Amniotic stem cell (primary cell): ENCODE data around the gene PNRC2.
"Not testable (repeated sequence)": the region's sequence is repeated elsewhere in the genome, so short reads cannot be mapped to it uniquely, and the experiment has no call there.

Experiments
- DNase-seq: peaks from one replicate; lab custom pipeline; 2025; lab: John Stamatoyannopoulos, UW

PNRC2 gene

DNA sequence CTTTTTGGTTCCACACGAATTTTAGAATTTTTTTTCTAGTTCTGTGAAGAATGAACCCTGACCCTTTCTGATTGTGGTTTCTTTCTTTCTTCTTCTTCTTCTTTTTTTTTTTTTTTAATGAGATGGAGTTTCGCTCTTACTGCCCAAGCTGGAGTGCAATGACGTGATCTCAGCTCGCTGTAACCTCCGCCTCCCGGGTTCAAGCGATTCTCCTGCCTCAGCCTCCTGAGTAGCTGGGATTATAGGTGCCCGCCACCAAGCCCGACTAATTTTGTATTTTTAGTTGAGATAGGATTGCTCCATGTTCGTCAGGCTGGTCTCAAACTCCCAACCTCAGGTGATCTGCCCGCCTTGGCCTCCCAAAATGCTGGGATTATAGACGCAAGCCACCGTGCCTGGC lies 32.4 kb downstream of the PNRC2 start:
- DNase-seq: not testable (repeated sequence)

- no peak for DNase-seq
Observed at GRCh38 chr1:23995431-23995837, 35.8 kb downstream of the PNRC2 start.

DNA sequence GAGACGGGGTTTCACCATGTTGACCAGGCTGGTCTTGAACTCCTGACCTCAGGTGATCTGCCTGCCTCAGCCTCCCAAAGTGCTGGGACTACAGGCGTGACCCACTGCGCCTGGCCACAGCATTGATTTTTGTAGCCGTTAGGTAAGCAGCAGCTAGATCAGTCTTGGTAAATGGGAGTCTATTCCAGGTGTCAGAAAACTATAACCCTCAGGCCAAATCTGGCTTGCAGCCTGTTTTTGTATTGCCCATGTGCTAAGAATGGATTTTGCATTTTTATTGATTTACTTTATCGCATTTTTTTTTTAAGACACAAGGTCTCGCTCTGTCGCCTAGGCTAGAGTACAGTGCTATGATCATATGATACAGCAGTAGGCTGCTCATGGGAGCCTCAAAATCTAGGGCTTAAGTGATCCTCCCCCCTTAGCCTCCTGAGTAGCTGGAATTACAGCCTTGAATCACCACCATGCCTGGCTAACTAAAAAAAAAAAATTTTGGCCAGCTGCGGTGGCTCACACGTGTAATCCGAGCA lies 37.1 kb downstream of the PNRC2 start:
- DNase-seq: no peak

GRCh38 chr1:23997812-23998211 lies 38.2 kb downstream of the PNRC2 start:
- no peak for DNase-seq

DNA sequence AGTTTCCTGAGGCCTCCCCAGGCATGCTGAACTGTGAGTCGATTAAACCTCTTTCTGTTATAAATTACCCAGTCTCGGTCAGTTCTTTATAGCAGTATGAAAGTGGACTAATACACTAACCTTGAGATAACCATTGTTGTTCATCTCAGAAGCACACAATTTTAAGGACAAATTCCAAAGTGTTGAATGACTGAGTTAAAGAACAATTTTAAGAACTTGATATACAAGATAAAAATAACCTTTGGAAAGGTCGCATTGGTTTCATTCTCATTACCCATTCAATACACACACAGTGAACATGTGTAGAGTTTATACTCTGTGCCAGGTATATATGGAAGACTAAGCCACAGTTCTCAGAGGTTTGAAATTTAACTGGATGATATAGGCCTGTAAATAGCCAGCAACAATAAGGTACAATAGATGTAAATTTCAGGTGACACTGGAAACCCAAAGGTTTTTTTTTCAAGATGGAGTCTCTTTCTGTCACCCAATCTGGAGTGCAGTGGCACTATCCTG lies 39.6 kb downstream of the PNRC2 start:
- DNase-seq: no peak

DNA sequence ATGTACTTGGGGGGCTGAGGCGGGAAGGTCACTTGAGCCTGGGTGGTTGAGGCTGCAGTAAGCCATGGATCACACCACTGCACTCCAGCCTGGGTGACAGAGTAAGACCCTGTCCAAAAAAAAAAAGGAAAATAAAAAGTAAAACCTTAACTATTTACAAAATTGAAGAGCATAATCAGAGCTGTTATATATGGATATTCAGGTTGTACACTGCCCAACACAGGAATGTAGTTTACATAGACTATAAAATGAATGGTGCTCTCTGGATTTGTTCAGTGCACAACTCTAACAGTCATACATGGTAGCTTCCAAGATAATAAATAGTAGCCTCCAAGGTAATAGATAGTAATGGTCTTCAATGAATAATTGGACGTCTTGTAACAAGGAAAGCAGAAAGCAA lies 43.1 kb downstream of the PNRC2 start:
- no peak for DNase-seq

- DNase-seq: no peak
Observed at GRCh38 chr1:24003331-24003972, 43.8 kb downstream of the PNRC2 start.

DNA sequence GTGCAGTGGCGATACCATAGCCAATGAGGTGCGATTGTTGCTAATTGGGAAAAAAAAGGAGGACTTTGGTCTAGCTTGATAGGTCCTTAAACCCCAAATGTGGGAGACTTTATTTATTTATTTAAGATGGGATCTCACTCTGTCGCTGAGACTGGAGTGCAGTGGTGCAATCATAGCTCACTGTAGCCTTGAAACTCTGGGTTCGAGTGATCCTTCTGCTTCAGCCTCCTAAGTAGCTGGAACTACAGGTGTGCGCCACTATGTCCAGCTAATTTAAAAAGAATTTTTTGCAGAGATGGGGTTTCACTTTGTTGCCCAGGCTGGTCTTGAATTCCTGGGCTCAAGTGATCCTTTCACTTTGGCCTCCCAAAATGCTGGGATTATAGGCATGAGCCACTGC lies 44.5 kb downstream of the PNRC2 start:
- no peak for DNase-seq

GRCh38 chr1:24005163-24005562 lies 45.5 kb downstream of the PNRC2 start:
- DNase-seq: no peak

GRCh38 chr1:24007079-24007478 lies 47.5 kb downstream of the PNRC2 start:
- DNase-seq: no peak

DNA sequence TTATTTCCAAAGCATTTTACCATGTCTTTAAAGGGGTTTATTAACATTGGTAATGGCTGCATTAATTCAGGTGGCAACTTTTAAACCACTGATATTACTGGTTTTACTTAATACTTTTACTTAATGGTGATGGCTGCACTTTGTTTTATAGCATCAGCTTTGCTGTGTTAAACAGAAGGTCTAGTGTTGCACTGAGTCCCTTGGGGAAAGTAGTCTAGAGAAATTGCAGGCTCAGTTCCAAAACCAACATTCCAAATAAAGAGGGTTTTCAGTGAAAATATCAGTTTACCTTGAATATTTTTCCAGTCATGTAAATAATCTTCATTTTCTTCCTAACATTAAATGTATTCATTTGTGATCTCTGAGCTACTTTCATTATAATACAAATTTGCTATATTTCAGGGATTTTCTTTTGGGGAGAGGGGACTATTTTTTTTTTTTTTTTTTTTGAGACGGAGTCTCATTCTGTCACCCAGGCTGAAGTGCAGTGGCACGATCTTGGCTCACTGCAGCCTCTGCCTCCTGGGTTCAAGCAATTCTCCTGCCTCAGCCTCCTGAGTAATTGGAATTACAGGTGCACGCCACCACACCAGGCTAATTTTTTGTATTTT lies 49.1 kb downstream of the PNRC2 start:
- DNase-seq: not testable (repeated sequence)

DNA sequence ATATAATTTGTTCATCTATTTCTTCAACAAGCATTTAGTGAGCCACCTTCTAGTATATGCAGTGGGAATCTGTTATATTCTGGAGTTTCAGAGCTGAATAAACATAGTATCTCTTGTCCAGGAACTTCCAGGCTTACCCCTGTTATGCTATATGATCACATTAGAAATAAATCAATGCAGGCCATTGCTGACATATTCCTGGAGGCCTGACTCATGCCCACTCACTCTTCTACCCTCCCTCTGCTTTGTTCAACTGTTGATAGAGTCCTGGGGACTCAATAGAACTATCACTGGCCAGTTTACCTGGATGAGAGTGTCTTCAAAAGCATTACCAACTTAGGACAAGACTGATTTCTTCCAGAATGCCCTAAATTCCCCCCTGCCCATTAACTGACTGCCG lies 49.8 kb downstream of the PNRC2 start:
- DNase-seq: no peak

DNA sequence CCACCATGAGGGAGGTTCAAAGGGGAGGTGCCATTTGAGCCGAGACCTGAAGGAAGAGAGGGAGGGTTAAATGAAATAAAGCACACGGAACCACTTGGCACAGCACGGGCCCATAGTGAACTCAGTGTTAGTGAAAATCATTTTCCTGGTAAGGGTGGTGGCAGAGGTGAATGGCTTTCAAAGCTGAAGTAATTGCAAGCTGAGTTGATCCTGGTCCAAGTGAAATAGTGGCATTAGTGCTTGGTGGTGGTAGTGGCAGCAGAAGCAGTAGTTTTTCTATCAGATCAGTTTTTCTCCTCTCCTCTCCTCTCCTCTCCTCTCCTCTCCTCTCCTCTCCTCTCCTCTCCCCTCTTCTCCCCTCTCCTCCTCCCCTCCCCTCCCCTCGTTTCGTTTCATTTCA lies 51.0 kb downstream of the PNRC2 start:
- DNase-seq: no peak

DNA sequence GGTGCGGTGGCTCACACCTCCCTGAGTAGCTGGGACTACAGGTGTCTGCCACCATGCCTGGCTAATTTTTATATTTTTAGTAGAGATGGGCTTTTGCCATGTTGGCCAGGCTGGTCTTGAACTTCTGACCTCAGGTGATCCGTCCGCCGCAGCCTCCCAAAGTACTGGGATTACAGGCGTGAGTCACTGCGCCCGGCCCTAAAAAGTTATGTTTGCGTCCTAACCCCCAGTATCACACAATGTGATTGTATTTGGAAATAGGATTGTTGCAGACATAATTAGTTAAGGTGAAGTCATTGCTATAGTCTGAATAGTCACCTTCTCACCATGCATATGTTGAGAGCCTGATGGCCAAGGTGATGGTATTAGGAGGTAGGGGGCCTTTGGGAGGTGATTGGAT lies 53.2 kb downstream of the PNRC2 start:
- not testable (repeated sequence) for DNase-seq
